Head of caudate nucleus (tissue), 42 donors: ENCODE data around the gene GAREM2.
A peak's percentile ranks its signal among the peaks of the same experiment; 100 is the strongest.

Experiments used
- DNase-seq, 42 donors: peaks; one replicate each; pipeline versions ENCODE4 v3.0.0 to v3.0.0-alpha.2; 2020 to 2021; ENCODE audit warnings: mixed read lengths in 7 of 42
- intact Hi-C: fragments of 100-400 bp; cut with DNase I; formaldehyde crosslinking; loops from one replicate; pipeline ENCODE4 v1.15.0; 2022

GAREM2 gene

DNA sequence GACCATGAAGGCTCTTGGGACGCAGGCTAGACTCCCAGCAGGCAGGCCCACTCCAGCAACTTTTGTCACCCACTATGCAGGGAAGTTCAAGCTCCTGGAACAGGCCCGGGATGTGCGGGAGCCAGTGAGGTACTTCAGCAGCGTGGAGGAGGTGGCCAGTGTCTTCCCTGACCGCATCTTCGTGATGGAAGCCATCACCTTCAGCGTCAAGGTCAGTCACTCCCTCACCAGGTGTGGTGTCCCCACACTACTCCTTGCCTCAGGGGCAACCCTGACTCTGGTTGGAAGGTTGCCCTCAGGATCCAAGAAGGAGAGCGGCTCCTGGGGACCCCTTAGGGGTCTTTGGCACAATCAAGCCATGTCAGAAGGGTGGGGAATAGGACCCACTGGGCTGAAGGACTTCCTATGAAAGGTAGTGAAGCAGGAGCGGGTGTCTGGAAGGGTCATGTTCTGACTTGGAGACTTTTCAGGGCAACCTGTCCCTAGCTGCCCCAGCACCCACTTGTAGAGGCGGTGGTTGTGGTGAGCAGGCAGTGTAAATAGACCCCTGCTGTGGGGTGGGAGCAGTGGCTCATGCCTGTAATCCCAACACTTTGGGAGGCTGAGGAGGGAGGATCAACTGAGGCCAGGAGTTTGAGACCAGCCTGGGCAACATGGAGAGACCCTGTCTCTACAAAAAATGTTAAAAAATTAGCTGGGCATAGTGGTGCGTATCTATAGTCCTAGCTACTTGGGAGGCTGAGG is 10.2 kb downstream of the GAREM2 start:
- DNase-seq: no peak
- intact Hi-C loops: no loop called here

GRCh38 chr2:26184121-26184520 is 11.2 kb downstream of the GAREM2 start:
- intact Hi-C loops: no loop called here
- DNase-seq: peak in 1 of 42 donors; percentile 34

- intact Hi-C loops: no loop called here
- peak in 7 of 42 donors; percentile 26 to 59 (median 48) for DNase-seq
Measured at GRCh38 chr2:26184555-26185303, 11.8 kb downstream of the GAREM2 start.

DNA sequence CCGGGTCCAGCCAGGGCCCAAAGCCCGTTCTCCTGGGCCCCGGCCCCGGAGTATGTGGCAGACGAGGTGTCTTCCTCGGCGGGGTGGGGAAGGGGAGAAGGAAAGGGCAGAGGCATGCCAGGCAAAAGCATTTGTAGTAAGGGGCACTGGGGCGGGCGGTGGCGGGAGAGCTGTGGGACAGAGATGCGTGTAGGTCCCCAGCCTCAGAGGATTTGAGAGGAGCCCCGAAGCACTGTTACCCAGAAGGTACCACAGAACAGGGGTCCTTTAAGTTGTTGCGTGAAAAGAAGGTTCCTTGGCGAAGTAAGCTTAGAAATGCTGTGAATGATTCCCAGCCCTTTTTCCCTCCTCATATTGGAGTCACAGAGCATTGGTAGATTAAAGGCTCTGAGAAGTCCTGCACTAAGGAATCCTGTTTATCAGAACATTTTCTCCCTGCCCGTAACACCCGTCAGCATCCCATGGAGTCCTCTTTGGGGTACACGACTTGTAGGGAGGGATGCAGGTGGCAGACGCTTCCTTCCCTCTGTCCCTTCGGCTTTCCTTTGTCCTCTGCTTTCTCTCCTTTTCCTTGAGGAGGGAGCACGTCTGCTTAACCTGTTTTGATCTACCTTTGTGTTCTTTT is 12.5 kb downstream of the GAREM2 start:
- intact Hi-C loops: no loop called here
- DNase-seq: peak in 1 of 42 donors; percentile 40

DNA sequence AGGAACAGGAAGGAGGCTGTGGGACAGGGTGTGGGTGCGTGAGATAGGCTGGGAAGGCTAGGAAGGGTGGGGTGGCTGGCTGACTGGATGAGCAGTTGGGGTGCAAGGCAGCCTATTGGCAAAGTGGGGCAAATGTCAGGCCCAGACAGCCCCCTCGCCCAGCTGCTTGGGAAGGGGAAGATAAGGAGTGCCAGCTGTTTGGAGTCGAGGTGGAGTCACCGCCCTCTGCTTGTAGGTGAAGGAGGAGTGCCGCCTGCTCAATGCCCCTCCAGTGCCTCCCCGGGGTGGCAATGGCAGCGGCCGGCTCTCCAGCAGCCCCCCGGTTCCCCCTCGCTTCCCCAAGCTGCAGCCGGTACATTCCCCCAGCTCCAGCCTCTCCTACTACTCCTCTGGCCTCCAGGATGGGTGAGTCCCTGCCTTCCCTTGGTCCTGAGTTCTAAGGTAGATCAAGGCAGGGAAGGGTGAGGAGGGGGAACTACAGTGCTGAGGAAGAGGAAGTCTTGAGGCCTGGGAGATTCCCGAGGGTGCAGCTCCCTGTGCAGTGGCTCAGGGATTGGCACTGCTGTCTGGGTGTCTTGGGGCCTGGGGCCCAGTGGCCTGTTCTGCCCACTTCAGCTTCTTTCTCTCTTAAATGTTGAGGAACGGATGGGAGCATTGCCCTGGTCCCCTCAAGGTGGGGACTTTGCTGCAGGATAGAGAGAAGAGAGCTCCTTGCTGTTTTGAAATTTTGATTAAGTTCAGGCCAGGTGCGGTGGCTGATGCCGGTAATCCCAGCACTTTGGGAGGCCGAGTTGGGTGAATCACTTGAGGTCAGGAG is 13.3 kb downstream of the GAREM2 start:
- intact Hi-C loops: no loop called here
- peak in 1 of 42 donors; percentile 25 for DNase-seq

GRCh38 chr2:26187114-26187513 is 14.2 kb downstream of the GAREM2 start:
- peak in 2 of 42 donors; percentile 10 to 38 for DNase-seq
- intact Hi-C loops: no loop called here

DNA sequence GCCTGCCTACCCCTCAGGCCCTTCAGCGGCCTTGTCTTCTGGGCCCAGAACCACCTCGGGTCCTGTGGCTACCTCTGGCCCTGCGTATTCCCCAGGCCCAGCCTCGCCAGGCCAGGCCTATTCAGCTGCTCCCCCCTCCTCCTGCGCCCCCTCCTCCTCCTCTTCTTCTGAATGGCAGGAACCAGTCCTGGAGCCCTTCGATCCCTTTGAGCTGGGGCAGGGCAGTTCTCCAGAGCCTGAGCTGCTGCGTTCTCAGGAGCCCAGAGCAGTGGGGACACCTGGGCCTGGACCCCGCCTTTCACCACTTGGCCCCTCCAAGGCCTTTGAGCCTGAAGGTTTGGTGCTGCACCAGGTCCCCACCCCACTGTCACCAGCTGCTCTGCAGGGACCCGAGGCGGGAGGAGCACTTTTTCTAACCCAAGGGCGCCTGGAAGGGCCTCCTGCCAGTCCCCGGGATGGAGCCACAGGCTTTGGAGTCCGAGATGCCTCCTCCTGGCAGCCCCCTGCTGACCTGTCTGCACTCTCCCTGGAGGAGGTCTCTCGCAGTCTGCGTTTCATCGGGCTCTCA is 14.7 kb downstream of the GAREM2 start:
- DNase-seq: peak in 2 of 42 donors; percentile 8 to 27
- intact Hi-C loops: no loop called here

DNA sequence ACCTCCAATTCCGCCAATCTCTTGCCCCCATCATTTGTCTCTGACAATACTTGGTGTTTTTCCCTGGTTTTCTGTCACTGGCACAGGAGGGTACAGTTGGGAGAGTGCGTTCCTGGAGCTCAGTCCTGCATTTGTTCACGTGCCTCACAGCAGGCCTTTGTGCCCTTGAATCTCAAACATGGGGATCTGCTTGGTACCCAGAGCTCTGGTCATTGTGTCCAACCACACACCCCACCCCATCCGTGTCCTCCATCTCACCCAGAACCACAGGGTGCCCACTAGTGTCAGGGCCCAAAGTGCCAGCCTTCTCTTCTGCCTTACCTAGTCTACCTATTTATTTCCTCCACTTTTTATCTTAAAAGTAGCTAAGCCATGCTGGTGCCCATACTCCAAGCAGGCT is 16.2 kb downstream of the GAREM2 start:
- peak in 4 of 42 donors; percentile 14 to 42 (median 36) for DNase-seq
- intact Hi-C loops: no loop called here

DNA sequence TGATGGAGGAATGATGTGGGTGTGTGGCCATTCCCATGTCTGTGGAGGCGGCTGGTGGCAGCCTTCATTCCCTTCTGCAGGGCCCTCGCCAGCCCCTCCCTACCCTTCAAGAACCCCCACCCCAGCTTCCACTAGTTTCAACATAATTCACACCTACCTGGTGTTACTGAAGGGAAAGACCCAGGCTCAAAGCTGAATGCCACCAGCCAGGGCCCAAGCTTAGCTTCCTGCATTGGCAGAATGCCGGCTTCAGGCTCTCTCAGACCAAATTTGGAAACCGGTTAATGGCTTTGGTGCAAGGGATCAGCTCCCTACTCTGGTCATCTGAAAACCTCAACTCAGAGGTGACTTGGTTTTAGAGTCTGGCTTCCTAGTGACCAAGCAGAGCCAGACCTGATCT is 16.9 kb downstream of the GAREM2 start:
- peak in 6 of 42 donors; percentile 30 to 55 (median 46) for DNase-seq
- intact Hi-C loops: no loop called here

- intact Hi-C loops: no loop called here
- peak in 3 of 42 donors; percentile 31 to 33 (median 32) for DNase-seq
Measured at GRCh38 chr2:26190369-26190768, 17.5 kb downstream of the GAREM2 start.

DNA sequence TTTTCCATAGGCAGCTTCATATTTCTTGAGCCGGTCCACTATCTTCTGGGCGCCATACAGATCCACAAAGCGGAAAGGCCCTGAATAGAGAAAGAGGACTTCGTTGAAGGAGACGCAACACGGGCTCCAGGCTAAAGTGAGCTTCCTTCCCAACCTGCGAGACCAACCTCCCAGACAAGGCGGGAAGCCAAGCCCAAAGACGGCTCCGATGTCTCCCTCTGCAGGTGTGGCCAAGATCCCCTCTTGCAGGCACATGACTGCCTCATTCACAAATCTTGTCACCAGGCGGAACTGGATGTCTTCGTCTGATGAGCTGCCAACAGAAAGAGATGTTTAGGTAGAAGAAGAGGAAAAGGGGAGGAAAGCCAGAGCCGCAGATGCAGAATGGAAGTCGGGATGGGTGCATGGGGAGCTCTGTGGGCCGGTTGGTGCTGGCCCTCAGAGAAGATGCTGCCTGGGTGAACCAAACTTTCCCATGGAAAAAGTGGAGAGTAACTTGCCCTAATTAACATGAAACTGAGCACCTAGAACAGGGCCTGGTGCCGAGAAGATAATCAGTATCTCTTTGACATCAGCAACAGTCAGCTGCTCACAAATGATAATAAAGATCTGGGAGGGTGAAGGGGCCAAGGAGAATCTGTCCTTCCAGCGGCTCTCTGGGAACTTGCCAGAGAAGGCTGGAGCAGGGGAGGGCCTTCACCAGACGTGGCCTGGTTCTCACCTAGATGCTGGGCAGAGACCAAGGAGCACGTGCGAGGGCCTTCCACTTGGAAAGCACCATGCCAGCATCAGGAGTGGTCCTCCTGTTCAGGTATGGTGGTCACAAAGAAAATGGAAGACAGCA is 18.6 kb downstream of the GAREM2 start:
- intact Hi-C loops: no loop called here
- DNase-seq: peak in 2 of 42 donors; percentile 30 to 37

DNA sequence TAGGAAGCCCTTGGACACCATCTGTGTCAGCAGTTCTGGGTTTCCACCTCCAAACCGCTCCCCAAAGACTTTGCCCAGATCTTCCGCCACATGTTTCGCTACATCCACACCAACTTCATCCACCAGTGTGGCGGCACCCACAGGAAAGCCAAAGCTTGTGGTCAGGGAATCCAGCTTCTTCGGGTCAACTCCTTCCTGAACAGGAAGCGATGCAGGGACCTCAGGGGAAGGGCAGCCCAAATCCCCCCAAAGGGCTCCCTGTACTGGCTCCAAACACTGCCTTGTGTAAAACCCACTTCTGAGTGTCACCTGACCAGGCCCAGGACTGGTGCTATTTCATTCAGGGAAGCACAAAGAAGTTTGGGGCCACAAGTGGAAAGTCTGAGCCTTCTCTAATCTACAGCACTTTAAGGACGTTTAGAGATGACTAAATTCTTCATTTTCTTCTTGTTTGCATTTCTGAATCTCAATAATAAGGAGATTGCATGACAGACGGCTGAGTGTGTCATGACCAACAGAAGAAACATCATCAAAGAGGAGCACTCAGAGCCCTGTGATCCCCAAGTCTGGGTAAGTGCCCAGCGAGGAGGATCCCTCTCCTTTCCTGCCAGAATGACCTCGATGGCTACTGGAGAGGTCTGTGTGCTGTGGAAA is 20.8 kb downstream of the GAREM2 start:
- DNase-seq: peak in 2 of 42 donors; percentile 19 to 25
- intact Hi-C loops: no loop called here

GRCh38 chr2:26195040-26195984 is 22.4 kb downstream of the GAREM2 start:
- intact Hi-C loops: no loop called here
- no peak for DNase-seq

- peak in 4 of 42 donors; percentile 24 to 64 (median 46) for DNase-seq
- intact Hi-C loops: no loop called here
Measured at GRCh38 chr2:26196683-26197418, 24.0 kb downstream of the GAREM2 start.

GRCh38 chr2:26197516-26197915 is 24.6 kb downstream of the GAREM2 start:
- DNase-seq: peak in 1 of 42 donors; percentile 16
- intact Hi-C loops: no loop called here
